ENCODE data around the gene PLAAT4.
"Not testable (repeated sequence)": the region's sequence is repeated elsewhere in the genome, so short reads cannot be mapped to it uniquely, and the experiment has no call there.

Gene PLAAT4

GRCh38 chr11:63549411-63549810, 12.8 kb downstream of the PLAAT4 start:
- no peak for DNase-seq (ENCODE audit: low read depth in 1 of 2, low spot score in 1 of 2)
- Histone ChIP-seq H3K27ac (replicated peaks) (no peak overlapping the region), H3K4me3 (replicated peaks; ENCODE audit: insufficient read depth, low read length) (no peak overlapping the region), H3K27me3 (ENCODE audit: insufficient read depth, poor library complexity, severe bottlenecking) (no peaks in the 10 kb centered on the region)
- TF ChIP-seq GABPA (IDR thresholded peaks at IDR 0.05; ENCODE audit: low read depth) = no peak
- TF ChIP-seq POLR2AphosphoS5 (IDR thresholded peaks at IDR 0.05; ENCODE audit: low read depth) = no peak
- TF ChIP-seq REST (IDR thresholded peaks at IDR 0.05; ENCODE audit: insufficient replicate concordance, low read depth) = no peak
- TF ChIP-seq SPI1 (IDR thresholded peaks at IDR 0.05; ENCODE audit: borderline replicate concordance, low read depth) = no peak
- TF ChIP-seq, protein P1, sequence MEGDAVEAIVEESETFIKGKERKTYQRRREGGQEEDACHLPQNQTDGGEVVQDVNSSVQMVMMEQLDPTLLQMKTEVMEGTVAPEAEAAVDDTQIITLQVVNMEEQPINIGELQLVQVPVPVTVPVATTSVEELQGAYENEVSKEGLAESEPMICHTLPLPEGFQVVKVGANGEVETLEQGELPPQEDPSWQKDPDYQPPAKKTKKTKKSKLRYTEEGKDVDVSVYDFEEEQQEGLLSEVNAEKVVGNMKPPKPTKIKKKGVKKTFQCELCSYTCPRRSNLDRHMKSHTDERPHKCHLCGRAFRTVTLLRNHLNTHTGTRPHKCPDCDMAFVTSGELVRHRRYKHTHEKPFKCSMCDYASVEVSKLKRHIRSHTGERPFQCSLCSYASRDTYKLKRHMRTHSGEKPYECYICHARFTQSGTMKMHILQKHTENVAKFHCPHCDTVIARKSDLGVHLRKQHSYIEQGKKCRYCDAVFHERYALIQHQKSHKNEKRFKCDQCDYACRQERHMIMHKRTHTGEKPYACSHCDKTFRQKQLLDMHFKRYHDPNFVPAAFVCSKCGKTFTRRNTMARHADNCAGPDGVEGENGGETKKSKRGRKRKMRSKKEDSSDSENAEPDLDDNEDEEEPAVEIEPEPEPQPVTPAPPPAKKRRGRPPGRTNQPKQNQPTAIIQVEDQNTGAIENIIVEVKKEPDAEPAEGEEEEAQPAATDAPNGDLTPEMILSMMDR (IDR thresholded peaks at IDR 0.05; ENCODE audit: insufficient read depth, low read length) = no peak

DNA sequence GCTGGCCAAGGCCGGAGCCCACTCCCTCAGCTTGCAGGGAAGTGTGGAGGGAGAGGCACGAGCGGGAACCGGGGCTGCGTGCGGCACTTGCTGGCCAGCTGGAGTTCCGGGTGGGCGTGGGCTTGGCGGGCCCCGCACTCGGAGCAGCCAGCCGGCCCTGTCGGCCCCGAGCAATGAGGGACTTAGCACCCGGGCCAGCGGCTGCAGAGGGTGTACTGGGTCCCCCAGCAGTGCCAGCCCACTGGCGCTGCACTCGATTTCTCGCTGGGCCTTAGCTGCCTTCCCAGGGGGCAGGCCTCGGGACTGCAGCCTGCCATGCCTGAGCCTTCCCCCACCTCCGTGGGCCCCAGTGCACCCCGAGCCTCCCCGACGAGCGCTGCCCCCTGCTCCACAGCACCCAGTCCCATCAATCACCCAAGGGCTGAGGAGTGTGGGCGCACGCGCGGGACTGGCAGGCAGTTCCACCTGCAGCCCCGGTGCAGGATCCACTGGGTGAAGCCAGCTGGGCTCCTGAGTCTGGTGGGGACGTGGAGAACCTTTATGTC, 13.6 kb downstream of the PLAAT4 start:
- not testable (repeated sequence) for DNase-seq (ENCODE audit: low read depth in 1 of 2, low spot score in 1 of 2); H3K4me3 ChIP-seq (replicated peaks; ENCODE audit: insufficient read depth, low read length); H3K27me3 ChIP-seq (ENCODE audit: insufficient read depth, poor library complexity, severe bottlenecking); H3K27ac ChIP-seq (replicated peaks)

GRCh38 chr11:63551091-63551888, 14.7 kb downstream of the PLAAT4 start:
- no peak overlapping the region for H3K4me3 ChIP-seq (replicated peaks; ENCODE audit: insufficient read depth, low read length)
- TF ChIP-seq, protein P1 (IDR thresholded peaks at IDR 0.05; ENCODE audit: insufficient read depth, low read length) = no peak
- no peak for TF ChIP-seq SPI1 (IDR thresholded peaks at IDR 0.05; ENCODE audit: borderline replicate concordance, low read depth)
- TF ChIP-seq GABPA (IDR thresholded peaks at IDR 0.05; ENCODE audit: low read depth) = no peak
- no peak for TF ChIP-seq POLR2AphosphoS5 (IDR thresholded peaks at IDR 0.05; ENCODE audit: low read depth)
- no peak for TF ChIP-seq REST (IDR thresholded peaks at IDR 0.05; ENCODE audit: insufficient replicate concordance, low read depth)
- no peaks in the 10 kb centered on the region for H3K27me3 ChIP-seq (ENCODE audit: insufficient read depth, poor library complexity, severe bottlenecking)
- no peak for DNase-seq (ENCODE audit: low read depth in 1 of 2, low spot score in 1 of 2)
- no peak overlapping the region for H3K27ac ChIP-seq (replicated peaks)

GRCh38 chr11:63551889-63552266, 15.3 kb downstream of the PLAAT4 start:
- TF ChIP-seq REST (IDR thresholded peaks at IDR 0.05; ENCODE audit: insufficient replicate concordance, low read depth) (no peak), POLR2AphosphoS5 (IDR thresholded peaks at IDR 0.05; ENCODE audit: low read depth) (no peak), SPI1 (IDR thresholded peaks at IDR 0.05; ENCODE audit: borderline replicate concordance, low read depth) (no peak), GABPA (IDR thresholded peaks at IDR 0.05; ENCODE audit: low read depth) (no peak)
- TF ChIP-seq, protein P1 (IDR thresholded peaks at IDR 0.05; ENCODE audit: insufficient read depth, low read length) = no peak
- Histone ChIP-seq H3K27me3 (ENCODE audit: insufficient read depth, poor library complexity, severe bottlenecking) (no peaks in the 10 kb centered on the region), H3K27ac (replicated peaks) (no peak overlapping the region), H3K4me3 (replicated peaks; ENCODE audit: insufficient read depth, low read length) (no peak overlapping the region)
- no peak for DNase-seq (ENCODE audit: low read depth in 1 of 2, low spot score in 1 of 2)

Data from HL-60 (cell line).